ENCODE measurements around the gene NLRP5.

DNA sequence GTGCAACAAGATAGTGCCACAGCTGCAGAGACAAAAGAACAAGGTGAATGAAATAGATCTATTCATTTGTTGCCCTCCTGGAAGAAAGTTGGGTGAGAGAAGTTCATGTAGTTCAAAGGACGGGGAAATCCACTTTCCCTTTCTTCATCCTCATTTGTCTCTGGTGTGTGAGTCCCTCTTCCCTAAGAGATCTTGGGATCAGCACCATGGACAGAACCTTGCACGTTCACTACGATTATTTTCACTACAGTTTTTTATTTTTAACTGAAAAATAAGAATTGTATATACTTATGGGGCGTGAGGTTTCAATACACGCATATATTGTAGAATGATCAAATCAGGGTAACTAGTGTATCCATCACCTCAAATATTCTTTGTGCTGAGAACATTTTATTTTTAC is 29.2 kb downstream of the NLRP5 start:
- TF ChIP-seq, protein P1, sequence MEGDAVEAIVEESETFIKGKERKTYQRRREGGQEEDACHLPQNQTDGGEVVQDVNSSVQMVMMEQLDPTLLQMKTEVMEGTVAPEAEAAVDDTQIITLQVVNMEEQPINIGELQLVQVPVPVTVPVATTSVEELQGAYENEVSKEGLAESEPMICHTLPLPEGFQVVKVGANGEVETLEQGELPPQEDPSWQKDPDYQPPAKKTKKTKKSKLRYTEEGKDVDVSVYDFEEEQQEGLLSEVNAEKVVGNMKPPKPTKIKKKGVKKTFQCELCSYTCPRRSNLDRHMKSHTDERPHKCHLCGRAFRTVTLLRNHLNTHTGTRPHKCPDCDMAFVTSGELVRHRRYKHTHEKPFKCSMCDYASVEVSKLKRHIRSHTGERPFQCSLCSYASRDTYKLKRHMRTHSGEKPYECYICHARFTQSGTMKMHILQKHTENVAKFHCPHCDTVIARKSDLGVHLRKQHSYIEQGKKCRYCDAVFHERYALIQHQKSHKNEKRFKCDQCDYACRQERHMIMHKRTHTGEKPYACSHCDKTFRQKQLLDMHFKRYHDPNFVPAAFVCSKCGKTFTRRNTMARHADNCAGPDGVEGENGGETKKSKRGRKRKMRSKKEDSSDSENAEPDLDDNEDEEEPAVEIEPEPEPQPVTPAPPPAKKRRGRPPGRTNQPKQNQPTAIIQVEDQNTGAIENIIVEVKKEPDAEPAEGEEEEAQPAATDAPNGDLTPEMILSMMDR (conservative IDR thresholded peaks at IDR 0.05 in 1 of 2, IDR thresholded peaks at IDR 0.05 in 1 of 2; ENCODE audit: low read depth in 1 of 2, low read length in 2 of 2) = no peak
- no peak for TF ChIP-seq EZH2 (IDR thresholded peaks at IDR 0.05; ENCODE audit: low read length, missing control alignments)

All from fibroblast of lung (primary cell).